Nephron (organoid): ENCODE results near the gene SPTBN4.

Experiments
- H3K27ac Mint-ChIP-seq, 3 experiments: 2 replicates each; pipeline ENCODE4 v1.8.0; 2020; ENCODE audit warnings: mixed read lengths in 3 of 3, mild to moderate bottlenecking in 2 of 3, moderate library complexity in 1 of 3
- H3K27me3 Mint-ChIP-seq: 2 replicates; pipeline ENCODE4 v1.8.0; 2021; ENCODE audit warnings: low read depth, mild to moderate bottlenecking, moderate library complexity, mixed read lengths
- H3K36me3 Mint-ChIP-seq: 2 replicates; pipeline ENCODE4 v1.8.0; 2020; ENCODE audit warnings: low read depth, mixed read lengths
- H3K4me1 Mint-ChIP-seq: 2 replicates; pipeline ENCODE4 v1.8.0; 2020; ENCODE audit warnings: mixed read lengths
- H3K4me3 Mint-ChIP-seq, 3 experiments: 2 replicates each; pipeline ENCODE4 v1.8.0; 2020; ENCODE audit warnings: mild to moderate bottlenecking in 3 of 3, mixed read lengths in 3 of 3, moderate library complexity in 2 of 3
- H3K9me3 Mint-ChIP-seq: 2 replicates; pipeline ENCODE4 v1.8.0; 2020; ENCODE audit warnings: mixed read lengths
- CTCF ChIP-seq, 3 experiments: fragments of 200-600 bp; sonication (generic); IDR thresholded peaks; one replicate each; pipeline ENCODE4 v1.5.0; 2021; ENCODE audit warnings: antibody characterized with exemption in 3 of 3; ENCODE audit not compliant: unreplicated experiment in 3 of 3

Gene SPTBN4

GRCh38 chr19:40596608-40597328, 130.0 kb downstream of the SPTBN4 start:
- H3K27ac Mint-ChIP-seq: no peak overlapping the region
- no peak for TF ChIP-seq CTCF (IDR thresholded peaks at IDR 0.05; ENCODE audit: unreplicated experiment in 3 of 3)
- peaks cover 38% of the 10 kb centered on the region for H3K27me3 Mint-ChIP-seq
- peak overlapping the region in 2 of 3 experiments; percentile 26 to 88 for H3K4me3 Mint-ChIP-seq
- no peaks in the 10 kb centered on the region for H3K9me3 Mint-ChIP-seq
- H3K36me3 Mint-ChIP-seq: peaks cover 4% of the 10 kb centered on the region
- peaks cover 23% of the 10 kb centered on the region for H3K4me1 Mint-ChIP-seq

GRCh38 chr19:40597329-40597838, 130.6 kb downstream of the SPTBN4 start:
- Mint-ChIP-seq H3K27ac (peak overlapping the region; percentile 84 to 94 (median 91)), H3K4me3 (peak overlapping the region; percentile 87 to 88 (median 87)), H3K9me3 (no peaks in the 10 kb centered on the region), H3K27me3 (peaks cover 38% of the 10 kb centered on the region), H3K4me1 (peaks cover 23% of the 10 kb centered on the region), H3K36me3 (no peaks in the 10 kb centered on the region)
- no peak for TF ChIP-seq CTCF (IDR thresholded peaks at IDR 0.05; ENCODE audit: unreplicated experiment in 3 of 3)

- TF ChIP-seq CTCF (IDR thresholded peaks at IDR 0.05; ENCODE audit: unreplicated experiment in 3 of 3): peak; percentile 98 to 99 (median 98)
Measured at GRCh38 chr19:40598121-40598917, 131.5 kb downstream of the SPTBN4 start.

GRCh38 chr19:40598918-40599307, 132.1 kb downstream of the SPTBN4 start:
- Mint-ChIP-seq H3K4me3 (peak overlapping the region; percentile 86 to 91 (median 87)), H3K27ac (peak overlapping the region; percentile 84 to 94 (median 91)), H3K9me3 (no peaks in the 10 kb centered on the region), H3K4me1 (peaks cover 34% of the 10 kb centered on the region), H3K27me3 (peaks cover 39% of the 10 kb centered on the region), H3K36me3 (no peaks in the 10 kb centered on the region)
- TF ChIP-seq CTCF (IDR thresholded peaks at IDR 0.05; ENCODE audit: unreplicated experiment in 3 of 3): no peak

More at GRCh38 chr19:40598121-40598917, 131.5 kb downstream of the SPTBN4 start:
- no peaks in the 10 kb centered on the region for H3K36me3 Mint-ChIP-seq
- H3K4me1 Mint-ChIP-seq: peaks cover 30% of the 10 kb centered on the region
- no peaks in the 10 kb centered on the region for H3K9me3 Mint-ChIP-seq
- H3K27ac Mint-ChIP-seq: peak overlapping the region; percentile 84 to 94 (median 91)
- peaks cover 38% of the 10 kb centered on the region for H3K27me3 Mint-ChIP-seq
- H3K4me3 Mint-ChIP-seq: peak overlapping the region; percentile 86 to 91 (median 87)

GRCh38 chr19:40599331-40599901, 132.6 kb downstream of the SPTBN4 start:
- peaks cover 43% of the 10 kb centered on the region for H3K27me3 Mint-ChIP-seq
- no peaks in the 10 kb centered on the region for H3K9me3 Mint-ChIP-seq
- peak overlapping the region; percentile 86 to 91 (median 87) for H3K4me3 Mint-ChIP-seq
- H3K36me3 Mint-ChIP-seq: no peaks in the 10 kb centered on the region
- H3K4me1 Mint-ChIP-seq: peaks cover 39% of the 10 kb centered on the region
- no peak for TF ChIP-seq CTCF (IDR thresholded peaks at IDR 0.05; ENCODE audit: unreplicated experiment in 3 of 3)
- peak overlapping the region; percentile 84 to 94 (median 91) for H3K27ac Mint-ChIP-seq
